Trophoblast cell (in vitro differentiated cells and primary cell): ENCODE data around the gene C1orf50.
A peak's percentile ranks its signal among the peaks of the same experiment; 100 is the strongest.

Source experiments
- DNase-seq, 2 donors: peaks; one replicate each; pipeline ENCODE4 v3.0.0-alpha.2; 2016
- H2AFZ ChIP-seq: 2 replicates; pipeline ENCODE4 v1.6.1; 2013; ENCODE audit warnings: low read length, moderate library complexity, mild to moderate bottlenecking; ENCODE audit not compliant: insufficient read depth, poor library complexity
- H2AK5ac ChIP-seq: 2 replicates; pipeline ENCODE4 v1.6.1; 2013; ENCODE audit warnings: mild to moderate bottlenecking, low read length
- H2BK120ac ChIP-seq: 2 replicates; pipeline ENCODE4 v1.6.1; 2013; ENCODE audit warnings: low read length, mild to moderate bottlenecking, moderate library complexity; ENCODE audit not compliant: insufficient read depth, poor library complexity
- H2BK12ac ChIP-seq: 2 replicates; pipeline ENCODE4 v1.6.1; 2013; ENCODE audit warnings: mild to moderate bottlenecking, low read length, moderate library complexity
- H2BK5ac ChIP-seq: 2 replicates; pipeline ENCODE4 v1.6.1; 2013; ENCODE audit warnings: low read length, low read depth, moderate library complexity, mild to moderate bottlenecking; ENCODE audit not compliant: poor library complexity
- H3K14ac ChIP-seq: 2 replicates; pipeline ENCODE4 v1.6.1; 2013; ENCODE audit warnings: mild to moderate bottlenecking, low read length
- H3K18ac ChIP-seq: 2 replicates; pipeline ENCODE4 v1.6.1; 2013; ENCODE audit warnings: mild to moderate bottlenecking, low read length
- H3K23ac ChIP-seq: 2 replicates; pipeline ENCODE4 v1.6.1; 2013; ENCODE audit warnings: low read length
- H3K27ac ChIP-seq: 2 replicates; pipeline ENCODE4 v1.5.1; 2013; ENCODE audit warnings: low read depth, mild to moderate bottlenecking, inconsistent platforms, low read length, moderate library complexity
- H3K27me3 ChIP-seq: 2 replicates; pipeline ENCODE4 v1.6.1; 2013; ENCODE audit warnings: inconsistent platforms, mild to moderate bottlenecking, low read length, moderate library complexity; ENCODE audit not compliant: insufficient read depth
- H3K36me3 ChIP-seq, 2 experiments: 1 replicate in 1 of 2; 2 replicates in 1 of 2; pipeline ENCODE4 v1.6.1; 2013; ENCODE audit warnings: low read length in 2 of 2, mild to moderate bottlenecking in 2 of 2, moderate library complexity in 1 of 2; ENCODE audit not compliant: insufficient read depth in 2 of 2, control insufficient read depth in 1 of 2
- H3K4ac ChIP-seq: 2 replicates; pipeline ENCODE4 v1.6.1; 2013; ENCODE audit warnings: low read depth, mild to moderate bottlenecking, low read length, moderate library complexity
- H3K4me1 ChIP-seq, 2 experiments: 1 replicate in 1 of 2; 2 replicates in 1 of 2; pipeline ENCODE4 v1.6.1; 2013; ENCODE audit warnings: low read length in 2 of 2, mild to moderate bottlenecking in 2 of 2, moderate library complexity in 1 of 2; ENCODE audit not compliant: insufficient read depth in 2 of 2, control insufficient read depth in 1 of 2
- H3K4me2 ChIP-seq: 2 replicates; pipeline ENCODE4 v1.6.1; 2013; ENCODE audit warnings: inconsistent platforms, mild to moderate bottlenecking, low read length, moderate library complexity
- H3K4me3 ChIP-seq: 2 replicates; pipeline ENCODE4 v1.5.1; 2013; ENCODE audit warnings: mild to moderate bottlenecking, low read depth, low read length, inconsistent platforms
- H3K79me1 ChIP-seq: one replicate; pipeline ENCODE4 v1.6.1; 2013; ENCODE audit warnings: low read length
- H3K79me2 ChIP-seq: 2 replicates; pipeline ENCODE4 v1.6.1; 2013; ENCODE audit warnings: low read length, mild to moderate bottlenecking; ENCODE audit not compliant: control insufficient read depth, insufficient read depth, poor library complexity
- H3K9ac ChIP-seq: 2 replicates; pipeline ENCODE4 v1.6.1; 2013; ENCODE audit warnings: mild to moderate bottlenecking, low read length
- H3K9me3 ChIP-seq: 2 replicates; pipeline ENCODE4 v1.6.1; 2013; ENCODE audit warnings: low read depth, mild to moderate bottlenecking, control low read depth, inconsistent platforms, low read length; ENCODE audit not compliant: insufficient read depth
- H4K12ac ChIP-seq: 2 replicates; pipeline ENCODE4 v1.6.1; 2013; ENCODE audit warnings: low read depth, mild to moderate bottlenecking, low read length, moderate library complexity
- H4K8ac ChIP-seq: 2 replicates; pipeline ENCODE4 v1.6.1; 2013; ENCODE audit warnings: low read depth, mild to moderate bottlenecking, low read length, moderate library complexity
- H4K91ac ChIP-seq: one replicate; pipeline ENCODE4 v1.6.1; 2013; ENCODE audit warnings: low read depth, mild to moderate bottlenecking, low read length, moderate library complexity
- WGBS: extraction: QIAGEN DNeasy Blood & Tissue Kit; methylation state at CpG from one replicate; pipeline ENCODE4 v1.1.7; 2013; ENCODE audit warnings: missing lambda C conversion rate; ENCODE audit not compliant: insufficient read length, insufficient coverage; ENCODE audit errors: extremely low coverage; 5-methylcytosine and 5-hydroxymethylcytosine counted together

C1orf50 gene

DNA sequence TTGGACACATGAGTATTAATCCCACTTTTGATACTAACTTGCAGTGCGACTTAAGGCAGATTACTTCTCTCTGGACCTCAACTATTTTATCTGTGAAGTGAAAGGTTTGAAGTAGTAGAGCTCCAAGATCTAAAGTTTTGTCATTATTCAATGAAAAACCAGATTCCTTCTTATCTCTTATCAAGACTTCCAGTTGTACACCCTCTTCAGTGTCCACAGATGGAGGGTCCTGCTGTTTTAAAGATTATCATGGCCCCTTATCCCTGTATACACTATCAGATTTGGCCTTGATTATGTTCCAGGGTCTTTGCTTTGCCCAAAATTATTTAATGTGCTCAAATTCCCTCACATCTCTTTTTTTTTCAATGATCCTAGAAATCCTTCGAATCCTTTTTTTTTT lies 1.1 kb downstream of the C1orf50 start:
- no CpG with 5 or more reads among the region's 2 CpGs for WGBS
- Histone ChIP-seq H2BK5ac (no peak overlapping the region), H3K4me1 (peaks cover 0 to 3% of the 10 kb centered on the region in 2 experiments), H4K91ac (no peak overlapping the region), H3K18ac (no peak overlapping the region), H3K4ac (no peak overlapping the region), H3K27me3 (no peaks in the 10 kb centered on the region), H2BK12ac (no peak overlapping the region), H3K4me3 (no peak overlapping the region), H3K4me2 (peak overlapping the region; percentile 96), H3K79me1 (peaks cover 13% of the 10 kb centered on the region), H3K14ac (no peak overlapping the region), H4K12ac (no peak overlapping the region), H2AFZ (no peak overlapping the region), H2AK5ac (no peak overlapping the region), H3K27ac (no peak overlapping the region), H3K9ac (no peak overlapping the region), H3K36me3 (no peaks in the 10 kb centered on the region), H3K9me3 (no peaks in the 10 kb centered on the region), H3K23ac (no peak overlapping the region), H4K8ac (no peak overlapping the region), H3K79me2 (peaks cover 13% of the 10 kb centered on the region), H2BK120ac (no peak overlapping the region)
- DNase-seq = no peak

DNA sequence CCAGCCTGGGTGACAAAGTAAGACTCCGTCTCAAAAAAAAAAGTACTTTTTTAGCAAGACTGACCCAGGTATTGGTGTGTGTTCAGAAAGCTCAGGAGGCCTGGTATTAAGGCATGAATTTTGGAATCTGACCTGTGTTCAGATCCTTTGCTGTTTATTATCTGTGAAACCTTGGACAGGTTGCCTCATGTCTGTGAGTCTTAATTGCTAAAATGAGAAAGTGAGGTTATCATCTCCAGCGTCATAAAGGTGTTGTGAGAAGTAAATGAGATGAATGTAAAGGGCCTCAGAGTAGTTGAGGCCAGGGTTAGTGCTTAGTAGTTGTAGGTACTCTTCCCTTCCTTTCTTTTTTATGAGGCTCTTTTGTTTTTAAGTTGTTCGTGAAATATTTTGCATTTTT lies 2.8 kb downstream of the C1orf50 start:
- Histone ChIP-seq H4K8ac (no peak overlapping the region), H3K27me3 (no peaks in the 10 kb centered on the region), H3K79me2 (peaks cover 13% of the 10 kb centered on the region), H2BK12ac (no peak overlapping the region), H2AFZ (no peak overlapping the region), H3K27ac (no peak overlapping the region), H2AK5ac (no peak overlapping the region), H3K23ac (no peak overlapping the region), H3K9ac (no peak overlapping the region), H2BK5ac (no peak overlapping the region), H3K9me3 (no peaks in the 10 kb centered on the region), H3K4me3 (no peak overlapping the region), H3K4me1 (peaks cover 0 to 2% of the 10 kb centered on the region in 2 experiments), H4K12ac (no peak overlapping the region), H3K18ac (no peak overlapping the region), H3K36me3 (peaks cover 3% of the 10 kb centered on the region in 2 experiments), H2BK120ac (no peak overlapping the region), H3K14ac (no peak overlapping the region), H3K4me2 (no peak overlapping the region), H4K91ac (no peak overlapping the region), H3K4ac (peak overlapping the region; percentile 15), H3K79me1 (peaks cover 13% of the 10 kb centered on the region)
- no peak for DNase-seq
- no CpG with 5 or more reads among the region's 3 CpGs for WGBS

DNA sequence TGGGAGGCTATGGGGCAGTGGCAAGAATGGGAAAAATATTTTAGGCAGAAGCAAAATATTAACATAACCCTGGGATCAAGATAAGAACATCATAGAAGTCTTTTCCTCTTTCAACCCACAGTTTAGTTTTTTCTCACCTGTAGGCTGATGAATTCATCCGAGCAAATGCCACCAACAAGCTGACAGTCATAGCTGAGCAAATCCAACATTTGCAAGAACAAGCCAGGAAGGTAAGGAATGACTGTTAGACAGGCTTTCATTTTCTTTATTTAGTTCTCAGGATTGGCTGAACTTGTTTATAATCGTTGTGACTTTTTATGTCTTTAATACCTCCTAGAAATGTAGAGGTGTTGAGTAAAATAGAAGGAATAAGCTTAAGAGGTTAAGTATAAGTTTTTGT lies 6.4 kb downstream of the C1orf50 start:
- Histone ChIP-seq H2BK120ac (no peak overlapping the region), H4K8ac (no peak overlapping the region), H2AFZ (no peak overlapping the region), H3K27me3 (no peaks in the 10 kb centered on the region), H3K4me2 (no peak overlapping the region), H3K27ac (no peak overlapping the region), H3K4ac (no peak overlapping the region), H3K36me3 (peaks cover 9 to 25% of the 10 kb centered on the region in 2 experiments), H3K14ac (no peak overlapping the region), H3K4me3 (no peak overlapping the region), H3K9ac (no peak overlapping the region), H3K4me1 (no peaks in the 10 kb centered on the region), H2AK5ac (no peak overlapping the region), H3K79me2 (no peaks in the 10 kb centered on the region), H3K18ac (no peak overlapping the region), H2BK12ac (no peak overlapping the region), H3K79me1 (no peaks in the 10 kb centered on the region), H2BK5ac (no peak overlapping the region), H4K91ac (no peak overlapping the region), H4K12ac (no peak overlapping the region), H3K23ac (no peak overlapping the region), H3K9me3 (no peaks in the 10 kb centered on the region)
- DNase-seq = no peak
- no CpG with 5 or more reads among the region's 2 CpGs for WGBS

DNA sequence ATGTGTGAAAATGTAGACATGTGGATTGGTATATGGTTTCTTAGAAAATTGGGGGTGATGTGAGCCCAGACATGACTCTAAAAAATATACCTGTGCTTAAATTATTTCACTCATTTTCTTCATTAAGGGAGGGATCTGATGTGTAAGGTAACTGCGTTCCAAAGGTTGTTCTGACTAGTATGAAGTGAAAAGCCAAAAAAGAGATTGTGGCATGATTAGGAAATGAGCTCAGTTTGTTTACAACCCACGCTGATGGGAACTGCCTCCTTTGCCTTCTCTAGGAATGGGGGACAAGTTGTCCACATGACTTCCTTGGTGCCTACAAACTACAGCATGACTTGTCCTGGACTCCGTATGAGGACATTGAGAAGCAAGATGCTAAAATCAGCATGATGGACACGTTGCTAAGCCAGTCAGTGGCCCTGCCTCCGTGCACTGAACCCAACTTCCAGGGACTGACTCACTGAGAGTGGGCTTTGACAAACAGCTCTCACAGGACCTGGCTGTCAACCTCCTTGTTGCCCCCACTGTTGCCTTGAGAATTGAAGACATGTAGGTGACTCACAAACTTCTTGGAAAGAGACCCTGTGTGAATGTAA lies 8.0 kb downstream of the C1orf50 start:
- Histone ChIP-seq H3K36me3 (peaks cover 9 to 25% of the 10 kb centered on the region in 2 experiments), H4K8ac (no peak overlapping the region)

More for the DNA sequence above, 8.0 kb downstream of the C1orf50 start:
- no peak overlapping the region for H2AK5ac ChIP-seq
- no peak overlapping the region for H2BK120ac ChIP-seq
- no peak overlapping the region for H3K9ac ChIP-seq
- no peak overlapping the region for H3K4ac ChIP-seq
- no peak overlapping the region for H2BK12ac ChIP-seq
- no peak overlapping the region for H3K23ac ChIP-seq
- no peak overlapping the region for H4K12ac ChIP-seq
- H3K4me3 ChIP-seq = no peak overlapping the region
- H2BK5ac ChIP-seq = no peak overlapping the region
- H3K79me1 ChIP-seq = no peaks in the 10 kb centered on the region
- no peak for DNase-seq
- H3K27me3 ChIP-seq = no peaks in the 10 kb centered on the region
- no peak overlapping the region for H4K91ac ChIP-seq
- H3K9me3 ChIP-seq = no peaks in the 10 kb centered on the region
- H3K4me1 ChIP-seq = no peaks in the 10 kb centered on the region
- H3K14ac ChIP-seq = no peak overlapping the region
- no CpG with 5 or more reads among the region's 5 CpGs for whole genome bisulfite sequencing
- H3K27ac ChIP-seq = no peak overlapping the region
- no peaks in the 10 kb centered on the region for H3K79me2 ChIP-seq
- H3K4me2 ChIP-seq = no peak overlapping the region
- no peak overlapping the region for H2AFZ ChIP-seq
- H3K18ac ChIP-seq = no peak overlapping the region
